ENCODE results near the gene TMEM117.
A peak's percentile ranks its signal among the peaks of the same experiment; 100 is the strongest.

The TMEM117 gene

GRCh38 chr12:44428825-44429224 lies 592.9 kb downstream of the TMEM117 start:
- DNase-seq (ENCODE audit: low spot score) = no peak
- no peak for TF ChIP-seq CTCF (IDR thresholded peaks at IDR 0.05; ENCODE audit: extremely low read depth, missing control alignments)

- TF ChIP-seq CTCF (IDR thresholded peaks at IDR 0.05; ENCODE audit: extremely low read depth, missing control alignments) = no peak
These were observed 595.9 kb downstream of the TMEM117 start for GRCh38 chr12:44431647-44432343.

GRCh38 chr12:44433659-44434058 lies 597.8 kb downstream of the TMEM117 start:
- no peak for DNase-seq (ENCODE audit: low spot score)
- TF ChIP-seq CTCF (IDR thresholded peaks at IDR 0.05; ENCODE audit: extremely low read depth, missing control alignments) = no peak

More at GRCh38 chr12:44431647-44432343, 595.9 kb downstream of the TMEM117 start:
- DNase-seq (ENCODE audit: low spot score) = peak; percentile 37

- DNase-seq (ENCODE audit: low spot score) = no peak
- no peak for TF ChIP-seq CTCF (IDR thresholded peaks at IDR 0.05; ENCODE audit: extremely low read depth, missing control alignments)
These were observed 600.9 kb downstream of the TMEM117 start for GRCh38 chr12:44436756-44437155.
